Panc1 (cell line): Measurements from ENCODE around the gene LCE3E. TPM values are rescaled to one million over a fixed set of nuclear protein-coding genes. Genes with fewer than 3 reads are reported as not detected.
A peak's percentile ranks its signal among the peaks of the same experiment; 100 is the strongest.

ENCODE experiments used
- ATAC-seq: fragments of 200-7000 bp; cut with Tn5 transposase; 2 replicates; pipeline ENCODE4 v1.9.1; 2020; ENCODE audit warnings: mild to moderate bottlenecking, moderate library complexity
- BruUV-seq: library from RNA; stranded (reverse); fragments of 400-500 nt; replicated peaks from 2 replicates; lab custom pipeline; 2021; lab: Mats Ljungman, UMichigan
- CTCF ChIA-PET: fragments of 300-600 bp; sonication (Branson Sonifier 250); formaldehyde crosslinking; loops from one replicate; lab custom pipeline; 2022; ENCODE audit warnings: antibody characterized with exemption; lab: Charles Lee
- POLR2A ChIA-PET: fragments of 300-600 bp; sonication (Branson Sonifier 250); formaldehyde crosslinking; loops from one replicate; lab custom pipeline; 2022; ENCODE audit warnings: antibody characterized with exemption; lab: Charles Lee
- DNase-seq: peaks from one replicate; pipeline ENCODE4 v3.0.0-alpha.2; 2010; ENCODE audit warnings: low read depth, low spot score
- H3K27ac ChIP-seq: 2 replicates; pipeline ENCODE4 v1.5.1; 2011; ENCODE audit warnings: mild to moderate bottlenecking, low read length, inconsistent platforms
- H3K27me3 ChIP-seq: fragments of 200-500 bp; sonication (Bioruptor generic); 2 replicates; pipeline ENCODE4 v1.6.0; 2014; ENCODE audit warnings: low read length, inconsistent platforms; ENCODE audit not compliant: control insufficient read depth, insufficient read depth
- H3K36me3 ChIP-seq: fragments of 200-500 bp; sonication (Bioruptor generic); 2 replicates; pipeline ENCODE4 v1.5.1; 2014; ENCODE audit warnings: inconsistent platforms, mild to moderate bottlenecking, low read length, moderate library complexity; ENCODE audit not compliant: control insufficient read depth, insufficient read depth
- H3K4me1 ChIP-seq: 2 replicates; pipeline ENCODE4 v1.5.1; 2011; ENCODE audit warnings: inconsistent platforms, mild to moderate bottlenecking, low read length, moderate library complexity; ENCODE audit not compliant: control insufficient read depth, insufficient read depth
- H3K4me3 ChIP-seq, 2 experiments: 2 replicates each; pipeline ENCODE4 v1.5.1; 2011 to 2012; ENCODE audit warnings: low read depth in 2 of 2, low read length in 2 of 2, mild to moderate bottlenecking in 2 of 2, inconsistent platforms in 1 of 2, moderate library complexity in 1 of 2
- H3K9me3 ChIP-seq: fragments of 200-500 bp; sonication (Bioruptor generic); 2 replicates; pipeline ENCODE4 v1.5.1; 2014; ENCODE audit warnings: low read depth, mild to moderate bottlenecking, inconsistent platforms, low read length, moderate library complexity; ENCODE audit not compliant: control insufficient read depth, insufficient read depth
- CTCF ChIP-seq: fragments of 450-650 bp; IDR thresholded peaks from 2 replicates; pipeline ENCODE4 v1.5.1; 2017; ENCODE audit warnings: mild to moderate bottlenecking
- POLR2AphosphoS5 ChIP-seq: IDR thresholded peaks from 2 replicates; pipeline ENCODE4 v1.6.1; 2012; ENCODE audit warnings: mild to moderate bottlenecking, low read depth, low read length, moderate library complexity
- REST ChIP-seq, 2 experiments: IDR thresholded peaks; 2 replicates each; pipeline ENCODE4 v1.6.1; 2011 to 2012; ENCODE audit warnings: low read depth in 2 of 2, control low read depth in 1 of 2, low read length in 1 of 2, mild to moderate bottlenecking in 1 of 2, moderate library complexity in 1 of 2; ENCODE audit not compliant: insufficient read depth in 1 of 2
- SIN3A ChIP-seq: IDR thresholded peaks from 2 replicates; pipeline ENCODE4 v1.6.1; 2012; ENCODE audit warnings: low read depth, mild to moderate bottlenecking, low read length, moderate library complexity, borderline replicate concordance; ENCODE audit not compliant: insufficient read depth
- TCF7L2 ChIP-seq: IDR thresholded peaks from 2 replicates; pipeline ENCODE4 v1.6.1; 2011; ENCODE audit warnings: mild to moderate bottlenecking, low read depth, low read length, inconsistent platforms
- in situ Hi-C: cut with HindIII; loops from 2 replicates; pipeline ENCODE4 v1.10.0; 2016; ENCODE audit warnings: low sequenced_read_pairs, low pct_unique_long_range_greater_than_20kb
- intact Hi-C: fragments of 100-400 bp; cut with micrococcal nuclease; formaldehyde crosslinking; loops from one replicate; pipeline ENCODE4 v1.10.0; 2022; ENCODE audit not compliant: unreplicated experiment
- total RNA-seq: library from RNA; stranded (reverse); gene quantifications from one replicate; pipeline ENCODE4 v1.2.1, GENCODE V29; 2021; ENCODE audit not compliant: unreplicated experiment

The LCE3E gene
- total RNA-seq, 1 experiment from 2014 or later, result not detected

- Histone ChIP-seq H3K4me1 (no peaks in the 10 kb centered on the region), H3K36me3 (no peaks in the 10 kb centered on the region), H3K27me3 (peaks cover 4% of the 10 kb centered on the region), H3K4me3 (no peak overlapping the region), H3K9me3 (no peaks in the 10 kb centered on the region), H3K27ac (no peak overlapping the region)
- TF ChIP-seq TCF7L2, result no peak
- ChIA-PET CTCF (no interaction called here), POLR2A (no interaction called here)
- no TSS peak for BruUV-seq
- no peak for ATAC-seq
- in situ Hi-C loops (no loop called here), intact Hi-C loops (no loop called here)
- no peak for DNase-seq
Observed at GRCh38 chr1:152535774-152536173, 30.8 kb downstream of the LCE3E start.

GRCh38 chr1:152533327-152533938, 33.1 kb downstream of the LCE3E start:
- no peak overlapping the region for H3K27ac ChIP-seq
- TF ChIP-seq POLR2AphosphoS5 (no peak), CTCF (peak; percentile 90), REST (IDR thresholded peaks at IDR 0.05; ENCODE audit: insufficient read depth in 1 of 2, low read depth in 2 of 2, low read length in 1 of 2) (no peak)
- H3K9me3 ChIP-seq, result no peaks in the 10 kb centered on the region
- ChIA-PET CTCF (interaction anchor here (1.2 kb wide), 1 partner anchor 36 kb away, joined by 7 read pairs; no protein-coding TSS in a partner anchor), POLR2A (no interaction called here)
- peak; percentile 75 for ATAC-seq
- intact Hi-C loops, result loop anchor here (2.0 kb wide), 2 partner anchors 37 to 47 kb away; no protein-coding TSS in a partner anchor
- no peak overlapping the region for H3K4me3 ChIP-seq
- DNase-seq, result peak; percentile 33
- H3K36me3 ChIP-seq, result no peaks in the 10 kb centered on the region
- no TSS peak for BruUV-seq
- peaks cover 4% of the 10 kb centered on the region; the same call in 1 of the 2 replicates for H3K27me3 ChIP-seq
- no peaks in the 10 kb centered on the region for H3K4me1 ChIP-seq
- in situ Hi-C loops, result no loop called here

DNA sequence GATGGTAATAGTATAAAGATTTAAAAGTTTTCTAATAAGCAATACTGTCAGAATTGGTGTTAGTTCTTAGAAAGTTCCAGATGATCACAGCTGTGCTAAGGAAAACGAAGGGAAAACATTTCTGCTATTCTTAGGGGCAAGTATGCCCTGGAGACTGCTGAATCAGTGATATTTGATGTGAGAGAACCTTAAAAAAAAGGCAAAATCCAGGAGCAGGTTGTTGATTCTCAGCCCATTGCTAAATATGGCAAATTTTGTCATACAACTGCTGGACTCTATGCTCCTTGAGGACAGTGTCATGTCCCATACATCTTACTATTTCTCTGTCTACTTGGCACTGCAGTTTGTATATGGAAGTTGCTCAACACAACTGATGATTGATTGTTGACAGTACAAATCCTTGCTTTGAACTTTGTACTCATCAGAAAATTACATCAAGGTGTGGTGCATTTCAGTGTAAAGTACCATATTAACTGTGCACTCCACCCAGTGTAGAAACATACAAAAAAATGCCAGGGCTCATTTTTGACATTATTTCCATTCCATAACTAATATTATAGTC, 41.4 kb downstream of the LCE3E start:
- no TSS peak for BruUV-seq
- intact Hi-C loops (no loop called here), in situ Hi-C loops (no loop called here)
- Histone ChIP-seq H3K9me3 (no peaks in the 10 kb centered on the region; the same call in 1 of the 2 replicates), H3K27ac (no peak overlapping the region), H3K36me3 (no peaks in the 10 kb centered on the region), H3K4me3 (no peak overlapping the region), H3K4me1 (no peaks in the 10 kb centered on the region), H3K27me3 (peaks cover 2% of the 10 kb centered on the region)
- POLR2A ChIA-PET, result no interaction called here
- no peak for ATAC-seq
- no peak for DNase-seq
- CTCF ChIA-PET, result no interaction called here
- no peak for TF ChIP-seq POLR2AphosphoS5
- TF ChIP-seq TCF7L2, result no peak
- TF ChIP-seq REST (IDR thresholded peaks at IDR 0.05; ENCODE audit: insufficient read depth in 1 of 2, low read depth in 2 of 2, low read length in 1 of 2), result no peak
- no peak for TF ChIP-seq CTCF
- no peak for TF ChIP-seq SIN3A
